AG20443 (cell line): Measurements from ENCODE around the gene NCOA1.
A peak's percentile ranks its signal among the peaks of the same experiment; 100 is the strongest.
"Not testable (repeated sequence)": the region's sequence is repeated elsewhere in the genome, so short reads cannot be mapped to it uniquely, and the experiment has no call there.

Experiments
- DNase-seq: peaks from one replicate; pipeline ENCODE4 v3.0.0; 2012; ENCODE audit warnings: low spot score, mixed read lengths

Gene NCOA1

DNA sequence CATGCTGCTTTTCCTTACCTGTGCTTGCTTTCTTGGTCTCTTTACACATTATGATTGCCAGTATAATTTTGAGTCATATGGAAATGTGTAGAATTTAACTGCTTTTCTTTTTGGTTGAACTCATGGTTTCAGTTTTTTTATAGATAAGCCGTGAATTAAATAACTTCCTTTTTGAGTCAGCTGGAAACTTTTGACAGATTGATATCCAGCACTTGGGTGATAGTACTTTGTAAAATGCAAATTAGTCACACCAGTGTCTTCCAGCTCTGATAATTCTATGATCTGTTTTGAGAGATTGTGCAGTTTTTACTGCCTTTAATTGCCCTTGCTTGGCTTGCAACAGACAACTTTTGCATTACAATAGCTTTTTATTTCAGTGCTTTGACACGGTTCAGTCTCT lies 86.4 kb downstream of the NCOA1 start:
- no peak for DNase-seq

DNA sequence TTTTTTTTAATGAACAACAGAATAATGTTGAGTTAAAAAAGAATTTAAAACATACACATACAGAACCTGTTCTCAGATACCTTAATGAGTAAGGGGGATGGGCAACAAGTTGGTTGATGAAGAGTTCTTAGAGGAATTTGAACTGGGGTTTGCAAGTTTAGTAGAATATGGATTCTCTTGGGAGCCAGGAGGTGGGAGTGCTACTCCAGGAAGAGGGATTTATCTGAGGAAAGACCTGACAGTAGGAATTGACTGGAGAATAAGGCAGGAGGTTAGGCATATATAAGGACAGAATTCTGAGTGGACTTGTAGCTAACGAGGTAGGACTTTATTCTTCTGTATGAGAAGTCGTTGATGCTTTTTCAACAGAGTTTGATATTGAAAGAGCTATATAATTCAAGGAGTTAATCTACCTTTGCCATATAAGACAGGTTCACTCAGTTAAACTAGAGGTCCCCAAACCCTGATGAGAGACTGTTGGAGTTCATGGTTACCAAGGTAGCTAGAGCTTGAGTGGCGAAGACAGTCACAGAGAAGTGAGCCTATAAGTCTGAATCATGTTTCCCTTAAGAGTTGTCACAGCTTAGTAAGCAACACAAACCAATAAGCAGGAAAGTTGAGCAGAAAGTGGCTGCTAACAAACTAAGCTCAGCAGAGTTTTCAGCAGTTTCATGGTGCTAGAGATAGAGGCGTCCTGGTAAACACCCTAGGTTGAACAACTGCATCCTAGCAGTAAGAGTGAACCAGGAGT lies 88.2 kb downstream of the NCOA1 start:
- DNase-seq = no peak

DNA sequence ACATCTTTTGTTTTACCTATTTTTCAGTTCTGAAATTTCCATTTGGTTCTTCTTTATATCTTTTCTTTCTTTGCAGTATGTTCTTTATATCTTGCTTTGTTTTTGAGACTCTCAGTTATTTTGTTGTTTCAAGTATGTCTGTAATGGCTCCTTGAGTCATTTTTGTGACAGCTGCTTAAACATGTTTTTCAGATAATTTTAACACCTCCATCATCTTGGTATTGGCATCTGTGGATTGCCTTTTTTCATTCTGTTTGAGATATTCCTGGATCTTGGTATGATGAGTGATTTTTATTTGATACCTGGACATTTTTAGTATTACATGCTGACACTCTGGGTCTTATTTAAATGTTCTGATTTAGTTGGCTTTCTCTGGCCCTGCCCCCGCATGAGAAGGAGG lies 89.5 kb downstream of the NCOA1 start:
- DNase-seq = no peak

DNA sequence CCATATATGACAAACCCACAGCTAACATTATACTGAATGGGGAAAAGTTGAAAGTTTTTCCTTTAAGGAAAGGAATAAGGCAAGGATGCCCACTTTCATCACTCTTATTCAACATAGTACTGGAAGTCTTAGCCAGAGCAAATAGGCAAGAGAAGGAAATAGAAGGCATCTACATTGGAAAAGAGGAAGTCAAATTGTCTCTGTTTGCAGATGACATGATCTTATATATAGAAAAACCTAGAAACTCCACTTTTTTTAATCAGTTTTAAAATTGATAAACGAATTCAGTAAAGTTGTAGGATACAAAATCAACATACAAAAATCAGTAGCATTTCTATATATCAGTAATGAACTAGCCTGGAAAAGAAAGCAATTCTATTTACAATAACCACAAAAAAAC lies 90.9 kb downstream of the NCOA1 start:
- DNase-seq = not testable (repeated sequence)

- no peak for DNase-seq
Observed at GRCh38 chr2:24586955-24587354, 95.9 kb downstream of the NCOA1 start.

DNA sequence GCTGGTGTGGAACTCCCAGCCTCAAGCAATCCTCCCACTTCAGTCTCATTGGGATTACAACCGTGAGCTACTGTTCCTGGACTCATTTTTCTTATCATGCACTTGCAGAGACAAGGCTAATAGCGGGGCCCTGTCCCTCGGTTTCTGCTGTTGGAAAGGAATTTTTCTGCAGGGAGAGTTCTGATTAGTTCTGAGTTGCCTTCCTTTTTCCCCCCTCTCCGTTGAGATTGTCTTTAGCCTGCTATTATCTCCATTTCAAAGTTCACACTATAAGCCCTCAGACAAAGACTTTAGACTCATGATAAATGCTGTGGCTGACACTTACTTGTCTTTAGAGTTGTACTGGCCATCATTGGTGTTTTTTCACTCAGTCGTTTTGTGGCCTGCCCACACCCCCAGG lies 97.2 kb downstream of the NCOA1 start:
- no peak for DNase-seq

DNA sequence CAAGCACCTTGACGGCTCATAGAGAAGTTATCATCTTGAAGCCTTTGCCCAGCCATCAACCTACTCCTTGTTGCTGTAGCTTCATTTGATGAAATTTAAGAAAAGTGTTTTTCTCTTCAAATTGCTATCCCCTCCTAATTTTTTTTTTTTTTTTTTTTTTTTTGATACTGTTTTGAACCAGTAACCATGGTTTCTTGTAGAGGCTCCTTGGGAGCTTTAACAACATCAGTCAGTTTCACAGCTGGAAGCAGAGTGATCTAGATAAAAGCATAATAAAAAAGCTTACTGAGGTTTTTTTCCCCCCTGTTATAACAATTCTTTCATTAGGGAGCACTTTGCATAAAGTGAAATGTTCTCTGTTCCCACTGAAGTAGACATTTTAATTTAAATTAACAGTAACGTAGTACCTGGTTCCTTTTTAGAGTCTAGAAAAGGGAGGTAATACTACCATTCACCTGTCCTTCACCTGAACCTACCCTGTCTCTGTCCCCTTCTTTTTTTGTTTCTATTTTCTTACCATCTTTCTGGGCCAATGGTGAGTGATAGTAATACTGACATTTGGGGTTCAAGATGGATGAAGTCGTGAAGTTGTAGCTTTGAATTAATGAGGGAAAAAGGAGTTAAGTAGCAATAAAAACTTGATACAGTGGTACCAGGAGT lies 101.5 kb downstream of the NCOA1 start:
- no peak for DNase-seq

- no peak for DNase-seq
Observed at GRCh38 chr2:24594283-24594682, 103.2 kb downstream of the NCOA1 start.

DNA sequence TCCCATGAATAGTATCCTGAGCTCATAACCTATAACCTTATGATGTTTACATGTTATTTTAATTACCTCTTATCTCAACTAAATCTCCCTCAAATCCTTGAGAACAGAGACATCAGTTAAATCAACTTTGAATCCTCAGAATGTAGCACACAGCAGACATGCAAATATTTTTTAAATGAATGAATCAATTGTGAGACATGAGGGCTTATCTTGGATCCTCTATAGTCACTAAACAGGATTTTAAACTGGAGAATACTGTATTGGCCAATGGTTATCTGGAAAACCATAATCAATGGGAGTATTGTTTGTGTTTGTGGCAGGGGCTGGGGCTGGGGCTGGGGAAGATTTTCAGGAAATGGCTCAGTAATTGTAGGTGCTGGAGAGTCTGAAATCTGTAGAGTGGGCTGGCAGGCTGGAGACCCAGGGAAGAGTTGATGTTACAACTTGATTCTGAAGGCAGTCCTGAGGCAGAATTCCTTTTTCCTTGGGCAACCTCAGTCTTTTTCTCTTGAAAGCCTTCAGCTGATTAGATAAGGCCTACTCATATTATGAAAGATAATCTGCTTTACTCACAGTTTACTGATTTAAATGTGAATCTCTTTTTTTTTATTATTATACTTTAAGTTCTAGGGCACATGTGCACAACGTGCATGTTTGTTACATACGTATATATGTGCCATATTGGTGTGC lies 106.3 kb downstream of the NCOA1 start:
- no peak for DNase-seq

GRCh38 chr2:24600140-24600539 lies 109.1 kb downstream of the NCOA1 start:
- not testable (repeated sequence) for DNase-seq

DNA sequence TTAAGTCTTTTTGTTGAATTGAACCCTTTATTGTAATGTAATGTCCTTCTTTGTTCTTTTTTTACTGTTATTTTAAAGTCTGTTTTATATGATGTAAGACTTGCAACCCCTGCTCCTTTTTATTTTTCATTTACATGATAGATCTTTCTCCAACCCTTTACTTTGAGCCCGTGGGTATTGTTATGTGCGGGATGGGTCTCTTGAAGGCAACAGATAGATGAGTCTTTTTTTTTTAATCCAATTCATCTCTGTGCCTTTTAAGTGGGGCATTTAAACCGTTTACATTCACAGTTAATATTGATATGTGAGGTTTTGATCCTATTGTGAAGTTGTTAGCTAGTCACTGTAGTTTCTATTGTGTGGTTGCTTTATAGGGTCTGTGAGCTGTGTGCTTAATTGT lies 120.6 kb downstream of the NCOA1 start:
- DNase-seq = no peak

GRCh38 chr2:24613154-24613814 lies 122.2 kb downstream of the NCOA1 start:
- peak; percentile 44 for DNase-seq

DNA sequence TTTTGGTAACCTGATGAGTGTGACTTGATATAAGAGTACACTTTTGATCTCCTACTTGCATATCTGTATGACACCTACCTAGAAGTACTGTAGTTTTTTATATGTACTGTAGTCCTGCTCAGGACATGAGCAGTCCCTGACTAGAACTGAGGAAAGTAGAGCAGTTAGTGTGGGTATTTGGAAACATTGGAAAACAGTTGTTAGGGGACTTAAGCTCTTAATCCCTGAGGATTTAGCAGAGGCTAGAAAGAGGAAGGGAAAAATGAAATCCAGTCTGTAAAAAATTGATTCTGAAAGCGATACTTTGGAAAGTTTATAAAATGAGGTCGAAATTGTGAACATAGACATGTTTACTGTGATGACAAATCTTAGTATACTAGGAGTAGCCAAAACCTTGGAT lies 125.6 kb downstream of the NCOA1 start:
- DNase-seq = no peak

DNA sequence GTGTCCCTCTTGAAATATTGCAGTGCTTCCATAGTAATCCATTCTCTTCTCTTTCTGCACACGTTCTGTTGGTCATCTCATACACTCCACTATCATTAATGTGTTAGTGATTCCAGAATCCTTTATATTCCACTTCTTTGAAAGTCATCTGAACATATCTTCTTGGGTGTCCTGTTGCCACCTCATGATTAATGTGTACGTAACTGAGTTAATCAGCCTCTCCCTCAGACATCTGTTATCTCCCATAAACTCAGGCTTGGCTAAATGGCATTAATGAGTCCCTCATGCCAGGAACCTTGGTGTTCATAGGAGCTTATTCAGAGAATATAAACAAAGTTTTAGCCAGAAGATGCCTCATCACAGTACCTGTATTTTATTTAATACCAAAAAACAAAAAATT lies 126.4 kb downstream of the NCOA1 start:
- DNase-seq = no peak

DNA sequence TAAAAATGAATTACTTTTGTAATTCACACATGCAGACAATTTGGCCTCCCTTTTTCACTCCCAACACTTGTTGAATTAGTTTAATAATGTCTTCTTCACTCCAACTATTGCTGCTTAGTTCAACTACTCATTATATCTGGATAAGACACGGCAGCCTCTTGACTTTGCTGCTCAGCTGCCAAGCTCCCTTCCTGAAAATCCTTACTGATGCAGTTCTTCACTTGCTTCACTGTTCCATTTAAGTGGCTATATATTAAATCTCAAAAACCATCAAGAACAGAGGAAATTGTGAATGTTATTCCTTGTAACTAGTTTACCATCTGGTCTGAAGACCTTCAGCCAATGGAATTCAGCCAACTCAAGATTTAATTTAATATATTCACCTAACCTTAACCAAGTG lies 127.1 kb downstream of the NCOA1 start:
- DNase-seq = no peak

- no peak for DNase-seq
Observed at GRCh38 chr2:24618680-24619079, 127.6 kb downstream of the NCOA1 start.

GRCh38 chr2:24620936-24621335 lies 129.9 kb downstream of the NCOA1 start:
- no peak for DNase-seq

DNA sequence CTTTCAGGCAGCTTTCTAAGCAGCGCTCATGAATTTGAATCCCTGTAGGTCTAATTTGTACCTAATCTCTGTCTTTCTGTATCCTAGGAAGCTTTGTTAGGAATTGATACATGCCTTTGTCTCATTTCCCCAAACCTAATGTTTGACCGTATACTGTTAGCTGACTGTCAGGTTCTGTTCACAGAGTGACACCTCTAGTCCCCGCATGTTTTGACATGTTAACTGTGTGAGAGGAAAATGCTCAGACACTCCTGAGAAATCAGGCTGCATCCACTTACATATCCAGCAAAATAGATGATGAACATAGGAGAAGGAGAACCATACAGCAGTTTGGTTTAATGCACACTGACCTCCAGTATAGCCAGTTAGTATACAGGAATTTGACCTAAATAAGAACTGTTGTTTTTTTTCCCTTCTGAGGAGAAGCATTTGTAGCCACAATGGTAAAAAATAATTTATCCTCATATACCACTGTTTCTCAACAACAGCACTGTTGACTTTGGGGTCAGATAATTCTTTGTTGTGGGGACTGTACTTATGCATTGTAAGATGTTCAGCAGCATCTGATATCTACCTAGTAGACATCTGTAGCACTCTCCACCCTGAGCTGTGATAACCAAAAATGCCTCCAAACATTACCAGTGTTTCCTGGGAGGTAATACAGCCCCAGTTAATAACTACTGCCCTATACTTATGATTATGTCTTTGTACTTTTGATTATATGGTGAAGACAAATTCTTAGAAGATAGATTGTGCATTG lies 130.9 kb downstream of the NCOA1 start:
- no peak for DNase-seq

DNA sequence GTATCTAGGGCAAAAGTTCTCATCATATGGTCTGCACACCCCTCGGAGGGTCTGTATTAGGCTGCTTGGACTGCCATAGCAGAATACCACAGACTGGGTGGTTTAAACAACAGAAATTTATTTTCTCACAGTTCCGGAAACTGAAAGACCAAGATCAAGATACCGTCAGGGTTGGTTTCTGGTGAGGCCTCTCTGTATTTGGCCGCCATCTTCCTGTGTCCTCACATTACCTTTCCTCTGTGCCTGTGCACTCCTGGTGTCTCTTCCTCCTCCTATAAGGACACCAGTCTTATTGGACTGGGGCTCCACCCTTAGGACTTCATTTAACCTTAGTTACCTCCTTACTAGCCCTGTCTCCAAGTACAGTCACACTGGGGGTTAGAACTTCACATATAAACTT lies 132.5 kb downstream of the NCOA1 start:
- DNase-seq = no peak

DNA sequence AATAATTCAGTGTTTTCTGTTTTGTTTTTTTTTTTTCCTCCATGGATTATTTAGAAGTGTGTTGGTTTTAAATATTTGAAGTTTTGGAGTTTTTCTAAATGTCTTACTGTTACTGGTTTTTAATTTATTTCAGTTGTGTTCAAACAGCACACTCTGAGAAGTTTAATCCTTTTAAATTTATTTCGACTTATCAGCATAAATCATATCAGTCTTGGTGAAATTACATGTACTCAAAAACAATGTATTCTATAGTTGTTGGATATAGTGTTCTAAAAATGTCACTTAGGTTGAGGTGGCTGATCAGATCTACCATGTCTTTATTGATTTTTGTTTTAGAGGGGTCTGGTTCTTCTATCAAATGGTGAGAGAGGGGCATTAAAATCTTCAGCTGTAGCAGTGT lies 134.7 kb downstream of the NCOA1 start:
- DNase-seq = no peak

DNA sequence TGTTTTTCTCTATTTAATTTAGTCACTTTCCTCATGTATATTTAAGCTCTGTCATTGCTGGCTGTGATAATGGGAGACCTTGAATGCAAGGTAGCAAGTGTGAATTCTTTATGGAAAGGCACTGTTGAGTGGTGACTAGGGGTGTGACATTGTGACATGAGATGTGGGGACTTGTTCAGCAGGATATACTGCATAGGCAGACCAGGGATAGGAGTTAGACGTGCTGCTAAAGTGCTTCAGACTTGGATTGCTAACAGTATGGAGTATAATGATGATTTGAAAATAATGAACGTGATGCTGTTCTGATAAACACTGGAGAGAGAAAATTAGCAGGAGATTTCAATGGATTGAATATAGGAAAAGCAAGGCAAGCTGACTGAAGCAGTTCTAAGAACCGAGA lies 135.1 kb downstream of the NCOA1 start:
- no peak for DNase-seq

DNA sequence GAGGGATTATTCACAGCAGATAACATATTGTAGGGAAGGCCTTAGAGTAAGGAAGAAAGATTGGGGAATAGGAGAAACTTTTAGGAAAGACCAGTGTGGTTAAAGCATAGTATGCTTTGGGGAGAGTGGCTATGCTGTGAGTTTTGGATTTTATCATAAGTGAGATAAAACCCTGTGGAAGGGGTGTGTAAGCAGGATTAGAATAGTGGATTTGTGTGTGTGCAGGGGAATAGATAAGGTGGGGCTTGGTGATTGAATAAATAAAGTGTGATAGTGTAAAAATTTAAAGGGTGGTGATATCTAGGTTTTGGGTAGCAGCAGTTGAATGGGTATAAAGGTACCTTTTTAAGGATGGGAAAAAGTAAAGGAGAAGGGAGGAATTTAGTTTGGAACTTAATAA lies 137.7 kb downstream of the NCOA1 start:
- DNase-seq = no peak
